ENCODE data around the gene CADPS.

The CADPS gene

DNA sequence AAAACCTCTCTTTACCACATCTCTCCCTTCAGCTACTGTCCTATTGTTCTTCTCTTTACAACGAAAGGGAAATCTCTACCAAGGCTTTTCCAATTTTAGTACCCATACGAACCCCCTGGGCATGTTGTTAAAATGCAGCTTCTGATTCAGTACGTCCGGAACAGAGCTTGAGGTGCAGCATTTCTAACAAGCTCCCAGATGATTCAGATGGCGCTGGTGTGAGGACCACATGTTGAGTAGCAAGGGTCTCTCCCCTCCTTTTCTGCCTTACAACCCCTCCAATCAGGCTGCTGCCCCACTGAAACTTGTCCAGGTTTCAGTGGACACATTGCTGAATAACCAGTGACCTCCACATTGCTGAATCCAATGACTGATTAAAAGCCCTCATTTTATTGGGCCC is 324.8 kb downstream of the CADPS start:
- DNase-seq, result no peak

DNA sequence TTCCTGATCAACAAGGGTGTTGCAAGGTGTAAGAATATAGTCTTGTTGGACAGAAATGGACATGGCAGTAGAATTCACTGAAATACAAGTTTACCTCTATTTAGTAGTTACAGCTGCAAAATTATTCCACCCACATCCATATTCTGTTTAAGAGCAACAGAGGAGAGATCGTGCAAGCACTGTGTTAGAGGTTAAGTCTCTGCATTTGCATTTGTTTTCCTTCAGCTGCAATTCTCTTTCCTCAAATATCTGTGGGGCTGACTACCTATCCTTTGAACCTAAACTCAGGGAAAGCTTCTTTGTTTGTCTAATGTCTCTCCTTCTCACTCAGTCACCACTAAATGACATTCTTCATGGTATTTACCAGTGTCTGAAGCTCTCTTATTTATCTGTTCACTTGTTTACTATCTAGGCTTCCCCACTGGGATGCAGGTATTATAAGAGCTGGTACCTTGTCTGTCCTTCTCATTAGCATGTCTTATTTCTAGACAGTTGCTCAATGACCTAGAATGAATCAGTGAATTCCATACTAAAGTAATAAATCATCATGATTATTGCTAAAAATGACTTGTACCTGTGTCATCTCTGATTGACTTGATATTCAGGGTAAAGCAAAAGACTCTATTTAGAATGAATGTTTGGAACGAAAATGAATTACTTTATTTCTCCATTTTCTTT is 326.5 kb downstream of the CADPS start:
- no peak for DNase-seq

DNA sequence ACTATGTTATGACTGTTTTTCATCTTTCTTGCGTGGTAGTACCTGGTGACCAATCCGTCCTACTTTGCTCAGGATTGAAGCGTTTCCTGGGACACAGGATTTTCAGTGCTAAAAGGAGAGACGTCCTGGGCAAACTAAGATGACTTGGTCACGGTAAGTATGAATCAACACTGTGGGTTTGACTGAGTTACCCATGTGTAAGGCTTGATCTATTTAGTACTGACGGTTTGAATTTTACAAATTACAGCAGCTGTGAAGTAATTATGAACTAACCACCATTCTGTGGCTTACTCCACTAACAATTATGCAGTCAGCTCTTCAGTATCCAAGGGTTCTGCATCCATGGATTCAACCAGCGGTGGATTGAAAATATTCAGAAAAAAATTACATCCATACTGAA is 328.9 kb downstream of the CADPS start:
- no peak for DNase-seq

DNA sequence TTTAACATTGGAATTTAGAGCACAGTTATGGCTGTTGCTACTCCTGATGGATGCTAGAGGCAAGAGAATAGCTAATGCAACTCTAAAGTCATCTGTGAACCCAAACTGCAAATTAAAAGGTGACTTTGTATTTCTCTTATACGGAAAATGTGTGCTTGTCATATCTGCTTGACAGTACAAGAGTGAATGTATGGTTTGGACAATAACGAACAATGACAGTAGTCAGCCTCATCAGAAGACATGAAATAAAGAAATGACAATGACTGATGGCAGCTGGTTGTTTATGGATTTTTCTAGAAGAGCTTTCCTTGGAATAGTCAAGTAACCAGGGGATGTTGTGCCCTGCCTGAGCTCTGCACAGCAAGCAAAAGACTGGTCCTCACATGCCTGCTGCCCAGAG is 333.0 kb downstream of the CADPS start:
- no peak for DNase-seq

DNA sequence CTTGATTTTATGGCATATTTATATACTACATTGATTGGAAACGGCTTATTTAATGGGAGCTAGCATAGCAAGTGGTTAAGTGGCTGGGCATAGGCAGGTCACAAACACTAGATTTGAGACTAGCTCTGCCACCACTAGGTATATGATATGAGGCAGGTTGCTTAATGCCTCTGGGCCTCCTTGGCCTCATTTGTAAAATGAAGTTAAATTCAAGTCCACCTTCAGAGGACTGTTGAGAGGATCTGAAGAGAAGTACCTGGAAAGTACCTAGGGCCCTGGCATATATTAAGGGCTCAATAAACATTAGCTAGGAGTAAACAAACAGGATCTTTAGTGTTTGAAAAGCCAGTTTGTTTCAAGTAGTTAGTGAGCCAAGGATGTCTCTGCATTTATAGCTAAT is 335.5 kb downstream of the CADPS start:
- no peak for DNase-seq

DNA sequence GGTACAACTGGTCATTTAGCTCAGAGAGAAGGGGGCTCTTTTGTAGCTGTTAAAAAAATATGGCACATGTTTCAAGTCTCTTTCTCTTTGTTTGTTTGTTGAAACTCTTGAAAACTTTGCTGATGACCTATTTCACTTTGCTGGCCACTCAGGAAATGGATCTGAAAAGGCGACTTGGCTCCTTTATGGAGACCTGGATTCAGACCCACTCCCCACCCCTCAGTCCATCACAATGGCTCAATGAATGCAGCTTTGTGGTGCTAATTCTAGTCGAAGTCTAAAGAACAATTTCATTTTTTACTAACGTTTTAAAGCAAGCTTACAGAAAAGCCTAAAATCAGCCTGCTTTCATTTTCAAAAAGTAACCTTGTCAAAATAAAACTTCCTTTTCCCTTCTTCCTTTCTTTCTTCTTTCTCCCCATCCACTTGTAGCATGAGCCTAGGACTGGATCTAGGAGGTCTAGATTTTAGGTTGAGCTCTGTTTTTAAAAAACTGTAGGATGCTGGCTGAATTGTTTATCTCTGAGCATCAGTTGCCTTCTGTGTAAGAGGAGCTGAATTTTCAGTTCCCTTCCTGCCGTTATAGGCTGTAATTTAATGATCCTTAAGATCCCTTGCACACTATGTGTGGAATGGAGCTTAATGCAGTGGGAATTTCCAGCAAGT is 336.4 kb downstream of the CADPS start:
- DNase-seq, result no peak

DNA sequence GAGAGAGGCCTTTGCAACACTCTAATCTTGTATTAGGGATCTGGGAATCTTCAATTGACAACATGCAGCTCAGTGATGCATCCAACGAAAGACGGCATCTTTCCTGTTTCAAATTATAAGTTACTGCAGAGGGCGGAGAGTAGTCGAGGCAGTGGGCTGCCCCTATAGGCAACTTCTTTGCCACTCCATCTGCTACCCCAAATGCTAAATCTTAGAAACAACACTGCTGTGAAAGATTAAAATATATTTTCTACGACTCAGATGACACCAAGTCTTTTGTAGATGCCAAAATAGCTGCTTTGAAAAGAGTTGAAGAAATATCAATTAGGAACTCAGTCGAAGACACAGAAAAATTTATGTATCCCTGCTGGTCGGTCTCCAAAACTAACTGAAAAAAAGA is 340.9 kb downstream of the CADPS start:
- no peak for DNase-seq

DNA sequence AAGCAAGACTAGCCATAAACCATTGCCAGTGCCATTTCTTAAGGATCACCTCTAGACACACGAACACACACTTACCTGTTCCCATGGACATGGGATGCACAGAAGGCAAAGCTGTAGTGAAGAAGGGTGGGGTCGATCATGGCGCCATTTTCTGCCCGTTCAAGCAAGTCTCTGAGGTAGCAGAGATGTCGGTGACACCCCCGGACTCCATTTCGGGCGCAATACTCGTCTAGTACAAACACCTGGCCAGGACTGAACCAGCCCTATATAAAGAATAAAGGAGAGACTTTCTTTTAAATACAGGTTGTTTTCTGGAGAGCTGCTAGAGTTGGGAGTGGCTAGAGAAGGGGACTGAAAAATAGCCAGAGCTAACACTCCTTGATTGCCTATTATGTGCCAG is 342.4 kb downstream of the CADPS start:
- no peak for DNase-seq

DNA sequence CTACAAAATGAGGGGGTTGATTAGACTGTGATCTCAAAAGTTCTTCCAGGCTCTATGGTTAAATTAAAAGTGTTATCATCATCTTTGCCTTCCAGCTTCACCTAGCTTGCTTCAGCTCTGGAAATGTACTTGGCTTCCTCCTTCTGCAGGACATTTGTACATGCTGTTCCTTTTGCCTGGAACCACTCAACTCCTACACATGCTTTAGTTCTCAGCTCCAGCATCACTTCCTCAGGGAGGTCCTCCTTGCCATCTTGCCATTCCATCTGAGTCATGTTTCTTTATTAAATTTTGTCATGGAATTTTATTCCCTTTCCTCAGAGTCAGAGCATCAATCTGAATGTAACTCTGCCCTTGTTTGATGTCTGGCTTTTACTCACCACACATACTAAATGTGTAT is 343.2 kb downstream of the CADPS start:
- no peak for DNase-seq

DNA sequence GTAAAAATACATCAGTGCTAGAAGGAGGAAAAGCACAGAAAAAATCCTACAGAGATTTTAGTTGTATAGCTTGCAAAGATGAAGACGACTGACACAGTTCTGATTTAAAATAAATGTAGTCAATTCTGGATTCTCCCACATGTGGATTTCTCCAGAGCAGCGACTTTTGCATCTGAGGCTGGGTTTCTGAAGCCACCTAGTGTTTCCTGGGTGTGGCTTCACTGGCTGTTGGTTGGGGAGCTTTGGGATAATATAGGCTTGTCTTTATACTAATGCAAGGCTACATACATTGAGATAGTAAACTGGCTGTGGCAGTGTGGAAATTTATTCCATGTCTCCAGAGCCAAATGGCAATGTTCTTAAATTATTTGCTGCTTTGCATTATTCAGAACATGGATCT is 343.7 kb downstream of the CADPS start:
- no peak for DNase-seq

DNA sequence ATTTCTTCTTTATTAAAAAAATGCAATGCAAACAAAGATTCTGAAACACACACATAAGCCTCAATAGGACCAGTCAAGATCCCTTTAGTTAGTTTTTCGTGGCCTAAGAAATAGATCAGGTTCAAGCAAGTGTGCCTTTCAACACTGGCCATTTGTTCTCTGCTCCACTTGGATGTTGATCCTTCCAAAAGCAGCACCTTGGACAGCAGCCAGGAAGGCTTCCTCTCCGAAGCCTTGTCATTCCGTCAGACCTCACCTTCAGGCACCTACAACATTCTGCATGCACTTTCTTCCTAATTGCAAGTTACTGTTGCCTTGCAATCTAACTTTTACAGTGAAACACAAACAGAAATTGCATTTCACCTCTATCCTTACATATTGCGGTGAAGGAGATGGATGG is 346.0 kb downstream of the CADPS start:
- DNase-seq, result no peak

DNA sequence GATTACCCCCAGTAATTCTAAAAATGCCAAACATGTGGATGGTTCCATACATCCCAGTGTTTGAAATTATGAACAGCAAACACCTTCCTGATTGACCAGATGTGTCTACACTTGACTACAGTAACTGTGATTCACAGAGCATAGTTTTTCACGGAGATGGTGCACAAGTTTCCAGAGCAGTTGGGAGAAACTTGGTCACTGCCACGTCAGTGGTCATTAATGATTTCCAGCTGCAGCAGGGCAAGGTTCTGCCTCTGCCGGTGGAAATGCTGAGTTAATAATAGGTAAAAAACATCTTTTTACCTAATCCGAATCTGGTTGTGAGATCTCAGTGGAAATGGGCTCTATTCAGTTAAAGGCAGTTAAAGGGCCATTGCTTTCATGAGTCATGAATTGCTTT is 347.7 kb downstream of the CADPS start:
- DNase-seq, result no peak

DNA sequence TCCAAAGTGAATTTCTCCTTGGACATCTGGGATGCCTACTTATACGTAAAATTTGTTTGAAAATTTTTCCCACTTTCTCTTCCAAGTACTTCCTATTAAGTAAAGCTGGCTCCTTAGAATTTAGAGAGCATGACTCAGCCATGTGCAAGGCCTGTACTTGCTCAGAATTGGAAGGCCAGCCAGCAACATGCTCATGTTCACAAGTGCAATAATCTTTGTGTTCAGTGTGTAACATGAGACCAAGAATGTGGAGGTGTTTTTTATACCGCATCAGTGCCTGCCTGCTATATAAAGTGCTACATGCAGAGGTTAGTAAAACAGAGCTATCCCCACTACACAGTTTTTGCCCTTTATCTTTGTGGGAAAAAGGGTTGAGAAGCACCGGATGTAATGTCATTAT is 349.9 kb downstream of the CADPS start:
- no peak for DNase-seq

DNA sequence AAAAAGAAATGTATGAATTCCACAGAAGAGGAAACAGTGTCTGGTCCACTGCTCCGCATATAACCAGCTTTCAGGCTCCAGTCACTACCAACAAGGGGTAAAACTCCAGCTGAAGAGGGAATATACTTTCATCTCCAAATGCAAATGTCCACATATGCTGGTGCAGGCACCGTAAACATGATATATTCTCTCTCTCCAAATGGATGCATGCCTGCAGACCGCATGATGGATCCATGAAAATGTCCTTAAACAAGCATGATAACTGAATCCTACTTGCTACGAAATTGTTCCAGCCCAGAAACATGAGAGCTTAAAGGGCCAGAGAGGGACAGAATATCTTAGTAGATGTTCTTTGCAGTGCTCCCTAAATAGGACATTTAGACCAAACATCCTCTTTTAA is 351.5 kb downstream of the CADPS start:
- no peak for DNase-seq

DNA sequence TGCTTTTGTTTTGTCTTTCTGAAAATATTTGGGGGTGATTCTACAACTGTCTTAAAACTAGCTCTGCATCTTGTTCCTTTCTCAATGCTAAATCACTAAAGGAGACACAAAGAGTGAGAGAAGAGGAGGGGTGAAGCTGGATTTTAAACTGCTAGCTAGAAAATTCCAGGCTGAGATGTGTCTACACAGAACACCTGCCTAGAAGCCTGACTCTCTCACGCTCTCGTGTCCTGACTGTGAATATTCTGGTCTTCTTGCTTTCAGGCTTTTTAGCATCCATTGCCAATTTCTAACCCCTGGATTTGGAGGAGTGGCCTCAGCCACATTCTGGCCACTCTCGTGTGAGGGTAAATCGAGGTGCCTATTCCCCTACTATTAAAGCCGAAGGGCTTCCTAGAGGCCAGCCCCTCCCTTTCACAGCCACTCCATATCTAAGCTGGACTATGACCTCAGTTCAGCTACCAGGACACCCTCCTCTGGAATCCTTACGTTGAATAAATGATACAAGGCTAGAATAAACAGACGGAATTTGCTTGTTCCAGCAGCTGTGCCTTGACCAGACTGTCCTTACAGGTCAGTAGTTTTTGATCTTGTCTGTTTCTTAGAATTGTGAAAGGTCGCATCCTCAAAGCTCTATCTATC is 353.6 kb downstream of the CADPS start:
- DNase-seq, result no peak

DNA sequence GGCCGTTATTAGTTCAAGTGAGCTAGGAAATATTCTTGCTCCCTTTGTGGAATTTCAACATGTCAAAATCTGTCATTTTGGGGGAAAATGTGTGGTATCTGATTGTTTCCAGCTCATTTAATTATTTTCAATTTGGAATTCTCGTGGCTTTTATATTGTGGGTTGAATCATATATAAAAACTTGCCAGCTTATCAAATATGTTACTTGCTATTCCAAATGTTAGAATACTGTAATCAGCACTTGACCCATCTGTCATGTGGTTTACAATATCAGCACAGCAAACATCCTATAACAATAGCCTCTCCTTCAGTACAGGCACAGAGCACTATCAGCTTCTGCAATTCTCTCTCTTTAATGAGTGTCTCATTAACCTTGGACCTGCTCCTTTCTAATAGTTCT is 371.7 kb downstream of the CADPS start:
- no peak for DNase-seq

DNA sequence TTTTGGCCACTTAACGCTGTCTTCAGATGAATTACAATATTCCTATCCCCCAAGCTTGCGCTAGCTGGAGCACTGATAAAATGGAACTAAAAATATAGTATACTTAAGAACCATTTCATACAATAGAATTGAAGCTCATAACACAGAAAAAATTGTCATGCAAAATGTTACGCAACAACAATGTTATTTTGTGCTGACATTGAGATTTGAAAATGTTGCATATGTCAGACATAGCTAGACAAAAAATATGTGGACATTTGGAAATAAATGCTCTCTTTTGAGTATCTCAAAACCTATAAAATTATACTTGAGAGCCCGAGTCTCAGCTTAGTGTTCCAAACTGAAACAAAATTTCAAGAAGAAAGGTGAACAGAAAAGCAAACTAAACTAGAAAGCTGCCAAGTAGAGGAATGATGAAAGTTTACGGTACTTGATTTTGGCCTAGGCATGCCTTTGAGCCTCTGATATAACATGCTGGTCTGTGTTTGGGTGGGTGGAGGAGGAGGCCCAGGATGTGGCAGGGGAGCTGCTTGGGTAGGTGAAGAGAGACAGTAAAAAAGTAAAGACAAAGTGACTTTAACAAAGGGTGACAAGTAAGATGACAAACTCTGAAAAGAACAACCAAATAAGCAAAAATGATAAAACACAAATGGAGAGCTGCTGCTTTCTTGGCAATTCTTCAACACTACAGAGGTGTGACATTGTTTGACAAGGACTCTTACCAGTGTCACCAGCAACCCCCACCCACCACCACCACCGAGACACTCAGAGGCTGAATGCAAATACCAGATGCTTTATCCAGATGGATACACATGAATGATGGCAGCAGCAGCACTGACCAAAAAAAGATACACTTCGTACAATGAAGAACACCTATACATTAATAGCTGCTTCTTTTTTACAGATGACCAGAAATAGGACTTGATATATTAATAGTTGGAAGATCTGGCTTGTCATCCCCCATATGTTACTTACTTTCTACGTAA is 372.6 kb downstream of the CADPS start:
- no peak for DNase-seq

DNA sequence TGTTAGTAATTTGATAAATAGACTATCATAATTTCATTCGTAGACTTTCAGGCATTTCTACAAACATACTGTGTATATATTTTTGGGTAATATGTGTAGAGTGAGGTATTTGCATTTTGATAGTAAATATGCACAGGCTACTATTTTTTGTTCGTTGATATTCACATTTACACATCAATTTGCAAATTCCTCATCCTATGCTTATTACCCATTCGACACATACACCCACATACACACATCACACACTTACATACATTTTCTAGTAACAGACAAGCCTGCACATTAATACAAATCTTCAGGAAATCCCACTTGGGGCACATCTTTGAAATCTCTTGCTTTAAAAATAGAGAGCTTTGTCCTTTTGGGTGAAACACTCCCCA is 373.9 kb downstream of the CADPS start:
- no peak for DNase-seq

DNA sequence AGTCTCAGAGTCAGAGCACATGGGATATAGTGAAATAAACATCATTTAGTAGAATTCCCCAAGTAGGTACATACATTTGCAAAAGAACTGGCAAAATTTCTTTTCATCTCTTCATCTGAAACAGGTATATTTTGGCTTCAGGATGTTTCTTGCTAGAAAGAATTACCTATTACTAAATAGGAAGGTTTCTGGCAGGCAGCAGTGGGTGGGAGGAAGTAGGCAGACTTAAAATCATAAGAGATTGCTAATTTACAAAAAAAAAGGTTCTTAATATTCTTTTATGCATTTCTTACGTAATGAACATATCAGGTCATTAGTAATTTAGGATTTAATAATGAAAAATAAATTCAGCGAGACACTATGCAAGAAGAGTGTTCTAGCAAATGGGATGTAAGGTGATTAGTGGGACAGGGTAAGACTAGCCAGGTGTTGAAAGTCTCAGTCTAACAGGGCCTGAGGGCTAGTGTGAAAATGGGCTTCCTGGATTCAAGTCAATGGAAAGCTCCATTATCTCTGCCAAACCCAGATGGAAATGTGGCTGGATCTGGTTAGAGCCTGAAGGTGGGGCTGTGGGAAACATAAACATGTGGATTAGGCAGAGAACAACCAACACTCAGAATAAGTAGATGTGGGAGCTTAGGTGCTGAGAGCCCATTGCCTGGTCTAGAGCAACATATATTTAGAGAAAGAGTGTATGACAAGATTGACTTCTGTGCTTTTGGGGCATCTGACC is 374.5 kb downstream of the CADPS start:
- DNase-seq, result no peak

DNA sequence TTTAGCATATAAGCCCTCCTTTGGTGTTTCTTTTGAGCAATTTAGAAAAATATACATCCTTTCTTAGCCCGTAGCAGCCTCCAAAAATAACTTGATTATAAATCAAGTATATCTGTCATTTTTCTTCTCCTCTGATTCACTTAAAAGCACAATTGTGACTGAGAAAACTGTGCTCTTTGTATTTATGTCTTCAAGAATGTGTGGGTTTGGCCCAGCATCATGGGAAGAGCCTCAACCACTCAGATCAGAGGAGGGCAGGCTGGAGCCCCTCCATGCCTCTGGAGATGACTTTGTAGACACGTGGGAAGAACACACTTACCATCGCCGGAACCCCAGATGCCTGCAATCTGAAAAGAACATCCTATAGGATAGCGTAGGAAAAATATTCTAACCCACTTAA is 378.1 kb downstream of the CADPS start:
- no peak for DNase-seq

DNA sequence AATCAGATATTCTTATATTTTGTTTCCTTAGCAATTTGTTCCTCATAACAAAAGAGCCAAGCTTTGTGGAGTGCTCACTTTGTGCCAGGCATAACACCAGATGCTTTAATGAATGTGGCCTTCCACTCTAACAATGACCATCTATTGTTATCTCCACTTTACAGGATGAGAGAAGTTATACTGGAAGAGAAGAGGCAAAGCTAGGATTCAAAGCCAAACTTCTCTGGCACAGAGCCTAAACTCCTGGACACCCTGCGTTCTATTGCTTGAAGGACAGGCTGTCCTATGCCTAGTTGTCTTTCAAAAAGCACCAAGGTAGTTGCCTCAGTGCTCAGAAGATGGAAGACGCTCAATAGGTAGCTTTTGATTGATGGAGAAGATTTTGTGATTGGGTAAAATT is 378.7 kb downstream of the CADPS start:
- DNase-seq, result no peak

DNA sequence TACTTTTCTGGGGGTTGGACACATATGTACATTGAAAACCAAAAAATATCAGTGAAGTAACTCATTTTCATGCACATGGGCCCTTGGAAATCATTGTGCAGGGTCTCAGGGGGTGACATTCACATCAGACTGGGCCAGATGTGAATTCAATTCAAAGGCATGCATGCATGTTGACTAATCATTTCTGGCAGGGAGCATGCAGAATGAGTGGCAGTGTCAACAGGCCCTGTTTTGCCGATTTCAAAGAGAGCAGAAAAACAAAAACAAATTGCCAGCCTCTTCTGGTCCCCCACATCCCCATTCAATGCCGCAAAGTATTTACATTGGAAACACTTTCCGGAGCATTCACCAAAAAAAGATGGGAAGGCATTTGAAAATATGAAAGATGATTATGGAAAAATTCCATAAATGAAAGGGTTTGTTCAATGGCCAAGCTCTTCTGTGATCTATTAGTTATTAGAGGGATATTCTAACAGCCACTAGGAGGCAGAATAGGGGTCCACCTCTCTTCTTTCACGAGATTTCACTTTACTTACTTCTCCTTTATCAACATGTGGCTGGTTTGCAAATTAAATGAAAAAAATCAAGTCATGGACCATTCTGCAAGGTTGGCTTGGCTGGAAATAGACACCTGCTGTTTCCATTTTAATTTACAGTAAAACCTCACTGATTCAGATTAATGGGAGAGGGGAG is 382.0 kb downstream of the CADPS start:
- no peak for DNase-seq
